HL-60 (cell line): Measurements from ENCODE around the gene FAM53B.

Experiments used
- DNase-seq, 2 experiments: peaks; one replicate each; pipeline ENCODE4 v3.0.0-alpha.2; 2010 to 2020; ENCODE audit warnings: low read depth in 1 of 2, low spot score in 1 of 2
- H3K27ac ChIP-seq: fragments of 250-450 bp; sonication (Bioruptor Pico); replicated peaks from 2 replicates; pipeline ENCODE4 v1.5.1; 2020; ENCODE audit warnings: mild to moderate bottlenecking, moderate library complexity
- H3K27me3 ChIP-seq: fragments of 250-450 bp; sonication (Bioruptor Pico); 2 replicates; pipeline ENCODE4 v1.5.1; 2021; ENCODE audit warnings: mild to moderate bottlenecking, moderate library complexity; ENCODE audit not compliant: insufficient read depth, poor library complexity, severe bottlenecking
- H3K4me3 ChIP-seq: replicated peaks from 2 replicates; pipeline ENCODE4 v1.5.1; 2011; ENCODE audit warnings: mild to moderate bottlenecking, control low read depth, low read length; ENCODE audit not compliant: insufficient read depth
- CTCF ChIP-seq: IDR thresholded peaks from one replicate; pipeline ENCODE4 v1.5.1; 2011; ENCODE audit warnings: low read length, control low read depth, inconsistent platforms; ENCODE audit not compliant: insufficient read depth
- GABPA ChIP-seq: IDR thresholded peaks from 2 replicates; pipeline ENCODE4 v1.6.1; 2012; ENCODE audit warnings: low read depth
- POLR2AphosphoS5 ChIP-seq: IDR thresholded peaks from 2 replicates; pipeline ENCODE4 v1.6.1; 2012; ENCODE audit warnings: low read depth
- SPI1 ChIP-seq: IDR thresholded peaks from 2 replicates; pipeline ENCODE4 v1.6.1; 2012; ENCODE audit warnings: low read depth, mild to moderate bottlenecking, borderline replicate concordance
- TF ChIP-seq, protein P1 (sequence below): IDR thresholded peaks from 2 replicates; pipeline ENCODE4 v1.6.1; 2012; ENCODE audit warnings: low read depth; ENCODE audit not compliant: insufficient replicate concordance

The FAM53B gene

GRCh38 chr10:124701038-124701365 is 43.2 kb downstream of the FAM53B start:
- no peak for TF ChIP-seq SPI1
- TF ChIP-seq GABPA = no peak
- no peak for TF ChIP-seq POLR2AphosphoS5
- TF ChIP-seq, protein P1, sequence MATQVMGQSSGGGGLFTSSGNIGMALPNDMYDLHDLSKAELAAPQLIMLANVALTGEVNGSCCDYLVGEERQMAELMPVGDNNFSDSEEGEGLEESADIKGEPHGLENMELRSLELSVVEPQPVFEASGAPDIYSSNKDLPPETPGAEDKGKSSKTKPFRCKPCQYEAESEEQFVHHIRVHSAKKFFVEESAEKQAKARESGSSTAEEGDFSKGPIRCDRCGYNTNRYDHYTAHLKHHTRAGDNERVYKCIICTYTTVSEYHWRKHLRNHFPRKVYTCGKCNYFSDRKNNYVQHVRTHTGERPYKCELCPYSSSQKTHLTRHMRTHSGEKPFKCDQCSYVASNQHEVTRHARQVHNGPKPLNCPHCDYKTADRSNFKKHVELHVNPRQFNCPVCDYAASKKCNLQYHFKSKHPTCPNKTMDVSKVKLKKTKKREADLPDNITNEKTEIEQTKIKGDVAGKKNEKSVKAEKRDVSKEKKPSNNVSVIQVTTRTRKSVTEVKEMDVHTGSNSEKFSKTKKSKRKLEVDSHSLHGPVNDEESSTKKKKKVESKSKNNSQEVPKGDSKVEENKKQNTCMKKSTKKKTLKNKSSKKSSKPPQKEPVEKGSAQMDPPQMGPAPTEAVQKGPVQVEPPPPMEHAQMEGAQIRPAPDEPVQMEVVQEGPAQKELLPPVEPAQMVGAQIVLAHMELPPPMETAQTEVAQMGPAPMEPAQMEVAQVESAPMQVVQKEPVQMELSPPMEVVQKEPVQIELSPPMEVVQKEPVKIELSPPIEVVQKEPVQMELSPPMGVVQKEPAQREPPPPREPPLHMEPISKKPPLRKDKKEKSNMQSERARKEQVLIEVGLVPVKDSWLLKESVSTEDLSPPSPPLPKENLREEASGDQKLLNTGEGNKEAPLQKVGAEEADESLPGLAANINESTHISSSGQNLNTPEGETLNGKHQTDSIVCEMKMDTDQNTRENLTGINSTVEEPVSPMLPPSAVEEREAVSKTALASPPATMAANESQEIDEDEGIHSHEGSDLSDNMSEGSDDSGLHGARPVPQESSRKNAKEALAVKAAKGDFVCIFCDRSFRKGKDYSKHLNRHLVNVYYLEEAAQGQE = no peak
- no peak for TF ChIP-seq CTCF
- no peak for DNase-seq
- Histone ChIP-seq H3K27ac (peak overlapping the region; percentile 85), H3K4me3 (no peak overlapping the region), H3K27me3 (no peaks in the 10 kb centered on the region)

DNA sequence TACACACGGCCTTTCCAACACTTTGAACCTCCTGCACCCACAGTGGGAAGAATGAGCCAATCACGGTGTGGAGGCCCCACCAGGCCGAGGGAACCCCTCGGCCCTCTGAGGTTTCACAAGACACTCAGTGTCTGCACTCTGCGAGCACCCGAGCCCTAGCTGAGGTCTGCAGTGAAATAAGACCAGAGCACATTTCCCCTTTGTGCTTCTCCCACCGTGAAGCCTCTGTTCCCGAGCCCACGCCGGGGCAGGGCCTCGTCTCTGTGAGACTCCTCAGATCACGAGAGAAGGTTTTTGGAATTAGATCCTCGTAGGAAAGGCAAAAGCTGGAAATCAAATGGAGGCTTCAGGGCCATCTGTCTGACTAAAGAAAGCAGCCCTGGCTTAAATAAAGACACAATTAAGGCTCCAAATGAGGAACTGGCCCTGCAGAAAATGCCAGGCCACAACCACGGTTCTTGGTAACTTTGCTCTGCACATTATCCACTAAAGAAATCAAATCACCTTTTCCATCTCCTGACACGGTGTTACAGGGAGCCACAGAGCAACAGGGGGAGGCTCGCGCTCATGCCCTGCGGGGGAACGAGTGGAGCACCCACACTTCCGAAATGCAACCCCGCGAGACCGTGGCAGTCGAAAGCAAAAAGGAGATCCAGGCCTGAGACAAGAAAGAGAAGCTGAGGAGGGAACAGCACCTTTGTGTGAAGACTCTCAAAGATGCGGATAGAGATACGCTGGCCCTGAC is 43.7 kb downstream of the FAM53B start:
- DNase-seq = peak in 1 of 2 experiments; percentile 78
- TF ChIP-seq CTCF (no peak), GABPA (no peak), POLR2AphosphoS5 (no peak), SPI1 (peak; percentile 96)
- TF ChIP-seq, protein P1 = no peak
- H3K27ac ChIP-seq = peak overlapping the region; percentile 85
- H3K27me3 ChIP-seq = no peaks in the 10 kb centered on the region
- H3K4me3 ChIP-seq = no peak overlapping the region

DNA sequence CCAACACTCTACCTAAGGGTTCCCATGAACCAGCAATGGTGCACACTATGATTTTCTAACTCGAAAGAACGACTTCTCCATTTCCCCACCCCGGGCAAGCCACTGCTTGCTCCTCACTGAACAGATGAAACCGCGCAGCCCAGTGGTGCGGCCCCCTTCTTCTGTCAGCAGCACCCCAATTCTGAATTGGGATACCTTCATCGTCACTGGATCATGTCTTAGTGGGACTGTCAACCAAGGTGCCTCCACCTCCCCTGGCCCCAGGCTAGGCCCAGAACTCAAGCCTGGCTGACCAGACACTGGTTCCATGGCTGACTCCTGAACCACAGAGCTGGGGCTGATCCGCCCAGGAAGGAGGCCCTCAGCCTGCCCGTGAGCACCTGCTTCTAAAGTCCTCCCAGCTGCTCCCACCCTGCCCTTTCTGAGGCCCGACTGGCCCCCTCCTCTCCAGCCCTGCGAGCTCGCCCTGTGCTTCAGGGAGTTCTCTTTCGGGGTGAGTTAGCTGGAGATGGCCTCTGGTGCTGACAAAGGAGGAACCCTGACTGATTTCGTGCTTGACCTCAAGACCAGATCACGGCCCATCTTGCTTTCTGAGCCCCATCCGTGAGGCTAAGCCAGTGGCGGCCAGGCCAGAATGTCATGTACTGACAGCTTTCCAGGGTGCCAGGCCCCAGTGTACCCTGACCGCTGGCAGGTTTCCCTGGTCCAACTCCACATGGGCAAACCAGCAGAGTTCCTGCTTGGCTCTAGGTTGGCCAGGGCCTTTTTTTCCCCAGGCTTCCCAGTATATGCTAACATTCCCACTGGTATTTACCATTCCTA is 44.5 kb downstream of the FAM53B start:
- DNase-seq = peak in 1 of 2 experiments; percentile 58
- H3K27me3 ChIP-seq = no peaks in the 10 kb centered on the region
- TF ChIP-seq SPI1 (peak; percentile 40; the same call in 1 of the 2 replicates), POLR2AphosphoS5 (no peak)
- no peak overlapping the region for H3K4me3 ChIP-seq
- peak overlapping the region; percentile 85 for H3K27ac ChIP-seq
